Right lobe of liver (tissue), 6 donors: ENCODE measurements around the gene CMTM6. TPM values are rescaled to one million over a fixed set of nuclear protein-coding genes. Genes with fewer than 3 reads are reported as not detected.

Experiments used
- ATAC-seq, 4 donors: fragments of 200-7000 bp; cut with Tn5 transposase; one replicate each; pipeline ENCODE4 v1.9.1; 2020; ENCODE audit warnings: mild to moderate bottlenecking in 4 of 4, moderate library complexity in 4 of 4
- DNase-seq, 3 donors: peaks; one replicate each; pipeline ENCODE4 v3.0.0-alpha.2; 2020
- H3K27ac ChIP-seq, 3 donors: fragments of 200-600 bp; one replicate each; pipeline ENCODE4 v1.8.0; 2022
- H3K27me3 ChIP-seq, 2 donors: fragments of 200-600 bp; one replicate each; pipeline ENCODE4 v1.8.0; 2022
- H3K36me3 ChIP-seq, 4 donors: fragments of 200-600 bp; sonication (generic) in 1 of 4; one replicate each; pipeline versions ENCODE4 v1.5.1 to v1.8.0; 2017 to 2022; ENCODE audit warnings: control low read depth in 1 of 4
- H3K4me1 ChIP-seq, 4 donors: fragments of 200-600 bp; sonication (generic) in 1 of 4; one replicate each; pipeline versions ENCODE4 v1.5.1 to v1.8.0; 2017 to 2022; ENCODE audit warnings: control low read depth in 1 of 4
- H3K4me3 ChIP-seq, 3 donors: fragments of 200-600 bp; one replicate each; pipeline ENCODE4 v1.8.0; 2022
- H3K9me3 ChIP-seq, 4 donors: fragments of 200-600 bp; sonication (generic) in 1 of 4; one replicate each; pipeline versions ENCODE4 v1.5.1 to v1.8.0; 2017 to 2022; ENCODE audit warnings: control low read depth in 1 of 4
- CTCF ChIP-seq, 4 donors: fragments of 200-600 bp in 3 of 4; fragments of 450-650 bp in 1 of 4; IDR thresholded peaks; one replicate each; pipeline versions ENCODE4 v1.5.1 to v1.8.0; 2016 to 2022; ENCODE audit warnings: antibody characterized with exemption in 4 of 4, mild to moderate bottlenecking in 2 of 4
- POLR2A ChIP-seq: fragments of 450-650 bp; IDR thresholded peaks from one replicate; pipeline ENCODE4 v1.6.1; 2017; ENCODE audit warnings: antibody characterized with exemption, mild to moderate bottlenecking
- WGBS: methylation state at CpG from one replicate; pipeline ENCODE4 v1.1.6; 2018; ENCODE audit warnings: low coverage, low lambda C conversion rate; ENCODE audit not compliant: insufficient coverage; ENCODE audit errors: missing lambda C conversion rate; 5-methylcytosine and 5-hydroxymethylcytosine counted together
- intact Hi-C, 2 donors: fragments of 100-400 bp; cut with DNase I; formaldehyde crosslinking; loops; one replicate each; pipeline versions ENCODE4 v1.11.2 to v1.14.1; 2022
- microRNA-seq, 2 donors: library from miRNA; unstranded; fragments of <30 nt; microRNA quantifications; one replicate each; pipeline ENCODE4, GENCODE V29; 2019 to 2020
- small RNA-seq, 2 experiments: library from RNA; depleted of rRNA; stranded (forward); fragments of <200 nt; gene quantifications; one replicate each; pipeline ENCODE3, GENCODE V24; 2016
- total RNA-seq, 6 experiments: library from RNA; depleted of rRNA in 2 of 6; stranded (reverse); fragments of >200 nt in 2 of 6; fragmentation: NEBNext Ultra II Directional in 3 of 6; extraction: Animal tissue kit (Norgen Biotek cat#: 25700) in 3 of 6; gene quantifications; one replicate each; pipeline versions ENCODE4 v1.1.0 to v1.2.4, GENCODE V29; 2016 to 2023
- donor health status: DM: no; HTN: yes; CAD: no.
- donor health status: DM: no; HTN: no; CAD: no.
- donor health status: DM: no; HTN: no; CAD: no.
- donor health status: DM: no; HTN: yes; CAD: no.
- donor health status: DM: no; HTN: yes; CAD: no.

Gene CMTM6
- total RNA-seq, 6 experiments from 2014 or later, result 45.2 to 69.1 (median 57.2) TPM

DNA sequence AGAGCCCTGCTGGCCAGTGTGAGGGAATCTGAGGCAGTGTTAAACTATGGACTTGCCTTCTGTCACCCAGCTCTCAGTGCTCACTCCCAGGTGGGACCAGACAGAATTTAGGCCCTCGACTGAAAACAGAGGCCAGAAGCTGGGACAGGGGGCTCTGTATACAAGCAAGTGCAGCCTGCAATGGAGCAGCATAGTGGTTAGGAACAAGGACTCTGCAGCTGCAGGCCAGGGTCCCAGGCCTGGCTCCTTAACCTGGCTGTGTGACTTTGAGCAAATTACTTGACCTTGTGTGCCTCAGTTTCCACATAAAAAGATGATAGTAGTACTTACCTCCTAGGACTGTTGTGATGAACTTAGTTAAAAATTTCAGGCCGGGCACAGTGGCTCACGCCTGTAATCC is 71.2 kb downstream of the CMTM6 start:
- intact Hi-C loops, result no loop called here
- DNase-seq (no peak), ATAC-seq (no peak)
- H3K4me3 ChIP-seq, result no peak overlapping the region
- no peak overlapping the region for H3K27ac ChIP-seq
- TF ChIP-seq CTCF (IDR thresholded peaks at IDR 0.05), result no peak
- TF ChIP-seq POLR2A, result no peak
- no peaks in the 10 kb centered on the region for H3K9me3 ChIP-seq
- 89% methylated on average over 3 of the region's 3 CpGs for WGBS
- no peaks in the 10 kb centered on the region for H3K27me3 ChIP-seq
- H3K4me1 ChIP-seq, result no peaks in the 10 kb centered on the region
- no peaks in the 10 kb centered on the region for H3K36me3 ChIP-seq

Small RNA genes lying within 50 kb of the gene (microRNA-seq; reads per million reads assigned to microRNA genes)
- gene MIR548AY, result 0.58 to 0.64 reads per million in 2 donors

Small RNA genes lying within 50 kb of the gene (small RNA-seq; reads per million reads assigned to genes)
- 0 reads per million in 2 experiments for gene MIR548AY

Other genes starting within 250 kb of the CMTM6 start
- 1 to 10 TPM; 2.7 to 9.8 (median 5.0) TPM for gene CMTM7, start 111.0 kb downstream of the CMTM6 start, total RNA-seq
- 10 to 100 TPM in 4 of 6 experiments, 1 to 10 TPM in 2; 7.6 to 16.9 (median 12.6) TPM for gene DYNC1LI1, start 68.0 kb upstream of the CMTM6 start, total RNA-seq
- 10 to 100 TPM; 10.6 to 36.3 (median 12.5) TPM for gene CNOT10, start 182.3 kb upstream of the CMTM6 start, total RNA-seq